Right renal pelvis (tissue), 4 donors: ENCODE results near the gene CERS1. TPM values are rescaled to one million over a fixed set of nuclear protein-coding genes. Genes with fewer than 3 reads are reported as not detected.

Experiments used
- DNase-seq, 4 donors: peaks; one replicate each; pipeline ENCODE4 v3.0.0-alpha.2; 2013; ENCODE audit warnings: low read depth in 4 of 4, low spot score in 3 of 4, missing footprints in 1 of 4
- polyA plus RNA-seq, 4 donors: library from polyadenylated mRNA; unstranded; fragments of 120-200 nt; gene quantifications; one replicate each; pipeline ENCODE4 v1.2.1, GENCODE V29; 2013; ENCODE audit not compliant: insufficient read length in 4 of 4

Gene CERS1
- polyA plus RNA-seq, 4 donors: 5.4 to 8.0 (median 6.4) TPM

GRCh38 chr19:18876865-18877264 lies 19.1 kb downstream of the CERS1 start:
- DNase-seq: no peak

- DNase-seq: no peak
Observed at GRCh38 chr19:18875726-18876125, 20.2 kb downstream of the CERS1 start.

- no peak for DNase-seq
Observed at GRCh38 chr19:18871543-18871942, 24.4 kb downstream of the CERS1 start.

- no peak for DNase-seq
Observed at GRCh38 chr19:18870531-18871172, 25.3 kb downstream of the CERS1 start.

- no peak for DNase-seq
Observed at GRCh38 chr19:18869781-18870530, 26.0 kb downstream of the CERS1 start.

GRCh38 chr19:18869023-18869618 lies 26.8 kb downstream of the CERS1 start:
- no peak for DNase-seq

GRCh38 chr19:18868380-18869022 lies 27.5 kb downstream of the CERS1 start:
- no peak for DNase-seq

- DNase-seq: no peak
Observed at GRCh38 chr19:18867751-18868150, 28.2 kb downstream of the CERS1 start.

- DNase-seq: no peak
Observed at GRCh38 chr19:18867199-18867598, 28.8 kb downstream of the CERS1 start.

GRCh38 chr19:18866800-18867123 lies 29.2 kb downstream of the CERS1 start:
- no peak for DNase-seq

GRCh38 chr19:18865973-18866799 lies 29.8 kb downstream of the CERS1 start:
- no peak for DNase-seq

- no peak for DNase-seq
Observed at GRCh38 chr19:18865106-18865972, 30.6 kb downstream of the CERS1 start.

- no peak for DNase-seq
Observed at GRCh38 chr19:18863843-18864362, 32.1 kb downstream of the CERS1 start.

- no peak for DNase-seq
Observed at GRCh38 chr19:18862976-18863842, 32.7 kb downstream of the CERS1 start.

GRCh38 chr19:18861917-18862316 lies 34.0 kb downstream of the CERS1 start:
- DNase-seq: no peak

GRCh38 chr19:18861235-18861634 lies 34.7 kb downstream of the CERS1 start:
- no peak for DNase-seq

- DNase-seq: no peak
Observed at GRCh38 chr19:18860725-18861124, 35.2 kb downstream of the CERS1 start.

- DNase-seq: no peak
Observed at GRCh38 chr19:18860302-18860700, 35.7 kb downstream of the CERS1 start.
